Subcutaneous adipose tissue (tissue), 4 donors: ENCODE data around the gene SASH1. TPM values are rescaled to one million over a fixed set of nuclear protein-coding genes. Genes with fewer than 3 reads are reported as not detected.

Experiments used
- CTCF ChIP-seq: fragments of 450-650 bp; IDR thresholded peaks from one replicate; pipeline ENCODE4 v1.5.1; 2016; ENCODE audit warnings: low read depth, mild to moderate bottlenecking, control low read depth, antibody characterized with exemption, moderate library complexity
- total RNA-seq, 4 donors: library from RNA; depleted of rRNA; stranded (reverse); fragments of >200 nt; gene quantifications; one replicate each; pipeline ENCODE4 v1.1.0, GENCODE V29; 2016

Gene SASH1
- total RNA-seq, 4 donors from 2014 or later: 234 to 322 (median 267) TPM

- TF ChIP-seq CTCF: no peak
These were observed 170.8 kb downstream of the SASH1 start for GRCh38 chr6:148513145-148514071.

- TF ChIP-seq CTCF: no peak
These were observed 171.6 kb downstream of the SASH1 start for GRCh38 chr6:148514091-148514845.

GRCh38 chr6:148516217-148516616, 173.6 kb downstream of the SASH1 start:
- no peak for TF ChIP-seq CTCF

GRCh38 chr6:148516617-148517016, 174.0 kb downstream of the SASH1 start:
- no peak for TF ChIP-seq CTCF

- TF ChIP-seq CTCF: no peak
These were observed 174.8 kb downstream of the SASH1 start for GRCh38 chr6:148517470-148517869.

GRCh38 chr6:148518511-148519156, 176.0 kb downstream of the SASH1 start:
- no peak for TF ChIP-seq CTCF
